Measurements from ENCODE around the gene CEACAM18.

DNA sequence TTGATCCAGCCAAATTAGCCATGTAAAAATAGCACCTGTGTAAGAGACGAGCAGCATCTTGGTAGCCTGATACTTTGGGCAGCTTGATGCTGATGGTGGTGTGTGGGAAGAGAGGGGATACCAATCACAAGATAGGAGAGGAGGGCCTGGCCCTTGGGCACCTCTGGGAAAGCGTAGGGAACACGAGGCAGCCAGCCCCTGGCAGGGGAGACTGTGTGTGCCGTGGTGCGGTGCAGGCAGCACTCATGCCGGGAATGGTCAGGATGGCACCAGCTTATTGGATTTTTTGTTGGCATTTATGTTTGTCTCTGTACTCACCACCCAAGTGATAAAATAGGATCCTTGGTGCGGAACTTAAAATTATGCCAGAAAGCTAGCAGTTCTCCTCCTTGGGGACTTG, 30.3 kb upstream of the CEACAM18 start:
- TF ChIP-seq MAFK (IDR thresholded peaks at IDR 0.05; ENCODE audit: low read depth, low read length) (no peak), MXI1 (IDR thresholded peaks at IDR 0.05; ENCODE audit: borderline replicate concordance, low read depth, low read length) (no peak), CTCF (conservative IDR thresholded peaks at IDR 0.05; ENCODE audit: low read depth, low read length) (no peak), POLR2A (IDR thresholded peaks at IDR 0.05; ENCODE audit: low read depth, low read length) (no peak), CEBPB (IDR thresholded peaks at IDR 0.05; ENCODE audit: low read depth, low read length) (no peak), SMC3 (IDR thresholded peaks at IDR 0.05; ENCODE audit: low read depth, low read length) (no peak), RAD21 (IDR thresholded peaks at IDR 0.05; ENCODE audit: low read length) (no peak), RFX5 (IDR thresholded peaks at IDR 0.05; ENCODE audit: low read depth, low read length) (no peak), CHD1 (IDR thresholded peaks at IDR 0.05; ENCODE audit: low read depth, low read length) (no peak), FOS (IDR thresholded peaks at IDR 0.05; ENCODE audit: low read depth, low read length) (no peak), BHLHE40 (IDR thresholded peaks at IDR 0.05; ENCODE audit: low read depth, low read length) (no peak)
- TF ChIP-seq, protein P1, sequence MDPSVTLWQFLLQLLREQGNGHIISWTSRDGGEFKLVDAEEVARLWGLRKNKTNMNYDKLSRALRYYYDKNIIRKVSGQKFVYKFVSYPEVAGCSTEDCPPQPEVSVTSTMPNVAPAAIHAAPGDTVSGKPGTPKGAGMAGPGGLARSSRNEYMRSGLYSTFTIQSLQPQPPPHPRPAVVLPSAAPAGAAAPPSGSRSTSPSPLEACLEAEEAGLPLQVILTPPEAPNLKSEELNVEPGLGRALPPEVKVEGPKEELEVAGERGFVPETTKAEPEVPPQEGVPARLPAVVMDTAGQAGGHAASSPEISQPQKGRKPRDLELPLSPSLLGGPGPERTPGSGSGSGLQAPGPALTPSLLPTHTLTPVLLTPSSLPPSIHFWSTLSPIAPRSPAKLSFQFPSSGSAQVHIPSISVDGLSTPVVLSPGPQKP (IDR thresholded peaks at IDR 0.05; ENCODE audit: borderline replicate concordance, low read depth, low read length): no peak
- TF ChIP-seq, protein P2, sequence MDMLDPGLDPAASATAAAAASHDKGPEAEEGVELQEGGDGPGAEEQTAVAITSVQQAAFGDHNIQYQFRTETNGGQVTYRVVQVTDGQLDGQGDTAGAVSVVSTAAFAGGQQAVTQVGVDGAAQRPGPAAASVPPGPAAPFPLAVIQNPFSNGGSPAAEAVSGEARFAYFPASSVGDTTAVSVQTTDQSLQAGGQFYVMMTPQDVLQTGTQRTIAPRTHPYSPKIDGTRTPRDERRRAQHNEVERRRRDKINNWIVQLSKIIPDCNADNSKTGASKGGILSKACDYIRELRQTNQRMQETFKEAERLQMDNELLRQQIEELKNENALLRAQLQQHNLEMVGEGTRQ (IDR thresholded peaks at IDR 0.05; ENCODE audit: low read depth, low read length): no peak

Measured in IMR-90 (cell line).